Subcutaneous abdominal adipose tissue (tissue), 5 donors: ENCODE results near the gene PADI2.

Experiments
- H3K27ac ChIP-seq: one replicate; pipeline ENCODE4 v1.7.0; 2013; ENCODE audit warnings: low read depth, mild to moderate bottlenecking, inconsistent platforms, low read length, moderate library complexity
- H3K27me3 ChIP-seq, 5 donors: one replicate each; pipeline ENCODE4 v1.7.0; 2013; ENCODE audit warnings: low read length in 5 of 5, inconsistent platforms in 1 of 5; ENCODE audit not compliant: control insufficient read depth in 5 of 5, insufficient read depth in 4 of 5
- H3K36me3 ChIP-seq, 5 donors: one replicate each; pipeline ENCODE4 v1.7.0; 2013; ENCODE audit warnings: low read length in 5 of 5; ENCODE audit not compliant: control insufficient read depth in 5 of 5, insufficient read depth in 5 of 5
- H3K4me1 ChIP-seq, 5 donors: one replicate each; pipeline ENCODE4 v1.7.0; 2013; ENCODE audit warnings: low read length in 5 of 5, mild to moderate bottlenecking in 3 of 5, moderate library complexity in 1 of 5; ENCODE audit not compliant: control insufficient read depth in 5 of 5, insufficient read depth in 5 of 5
- H3K4me3 ChIP-seq, 5 donors: one replicate each; pipeline ENCODE4 v1.7.0; 2013; ENCODE audit warnings: low read length in 5 of 5, low read depth in 1 of 5
- H3K9ac ChIP-seq, 5 donors: one replicate each; pipeline ENCODE4 v1.7.0; 2013; ENCODE audit warnings: low read length in 5 of 5, mild to moderate bottlenecking in 4 of 5, moderate library complexity in 3 of 5
- H3K9me3 ChIP-seq, 5 donors: one replicate each; pipeline ENCODE4 v1.7.0; 2013; ENCODE audit warnings: low read length in 5 of 5; ENCODE audit not compliant: control insufficient read depth in 5 of 5
- donor health status: healthy.
- donor health status: healthy.
- donor health status: healthy.
- donor health status: healthy.
- donor health status: healthy.

Gene PADI2

GRCh38 chr1:17161137-17161740, 42.0 kb upstream of the PADI2 start:
- H3K9ac ChIP-seq = no peak overlapping the region
- H3K4me1 ChIP-seq = no peaks in the 10 kb centered on the region
- peaks cover 0 to 18% (median 11%) of the 10 kb centered on the region in 5 donors for H3K27me3 ChIP-seq
- no peaks in the 10 kb centered on the region for H3K36me3 ChIP-seq
- H3K27ac ChIP-seq = no peak overlapping the region
- H3K9me3 ChIP-seq = peaks cover 0 to 4% (median 2%) of the 10 kb centered on the region in 5 donors
- no peak overlapping the region for H3K4me3 ChIP-seq

GRCh38 chr1:17158961-17159360, 39.7 kb upstream of the PADI2 start:
- no peaks in the 10 kb centered on the region for H3K4me1 ChIP-seq
- H3K36me3 ChIP-seq = no peaks in the 10 kb centered on the region
- no peak overlapping the region for H3K9ac ChIP-seq
- H3K27me3 ChIP-seq = peaks cover 0 to 15% (median 6%) of the 10 kb centered on the region in 5 donors
- H3K9me3 ChIP-seq = peaks cover 6 to 24% (median 22%) of the 10 kb centered on the region in 5 donors
- H3K27ac ChIP-seq = no peak overlapping the region
- H3K4me3 ChIP-seq = no peak overlapping the region

- no peak overlapping the region for H3K4me3 ChIP-seq
- no peak overlapping the region for H3K27ac ChIP-seq
- H3K36me3 ChIP-seq = no peaks in the 10 kb centered on the region
- peaks cover 0 to 4% (median 2%) of the 10 kb centered on the region in 5 donors for H3K27me3 ChIP-seq
- H3K4me1 ChIP-seq = no peaks in the 10 kb centered on the region
- H3K9ac ChIP-seq = no peak overlapping the region
- peaks cover 6 to 33% (median 28%) of the 10 kb centered on the region in 5 donors for H3K9me3 ChIP-seq
Observed at GRCh38 chr1:17156108-17156507, 36.9 kb upstream of the PADI2 start.

DNA sequence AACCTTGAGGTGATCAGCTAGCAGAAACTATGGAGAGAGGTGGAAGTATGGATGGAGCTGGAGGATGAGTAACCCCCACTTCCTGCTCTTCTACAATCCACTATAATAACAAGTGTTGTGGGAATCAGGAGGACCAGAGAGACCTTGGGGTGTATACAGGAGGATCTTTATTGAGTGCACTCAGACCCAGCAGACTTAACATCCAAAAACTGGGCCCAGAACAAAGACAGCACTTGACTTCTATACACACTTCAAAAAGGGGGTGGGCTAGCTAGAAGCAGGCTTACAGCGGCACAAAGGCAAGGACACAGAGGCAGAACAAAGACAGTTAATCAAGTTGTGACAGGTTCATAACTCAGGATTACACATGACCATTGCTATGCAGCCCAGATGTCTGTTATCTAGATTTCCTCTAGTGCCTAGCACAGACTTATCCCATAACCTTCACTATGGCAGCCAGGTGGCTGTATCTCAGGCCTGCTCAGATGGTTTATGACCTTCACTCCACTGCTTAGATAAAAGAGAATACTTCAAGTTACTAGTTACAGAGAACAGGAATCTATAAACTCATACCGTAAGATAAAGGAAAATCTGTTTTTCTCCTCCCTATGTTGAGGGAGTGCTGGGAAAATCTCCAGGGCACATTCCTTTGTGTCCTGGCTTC, 36.1 kb upstream of the PADI2 start:
- Histone ChIP-seq H3K27me3 (peaks cover 0 to 4% (median 3%) of the 10 kb centered on the region in 5 donors), H3K27ac (no peak overlapping the region), H3K9me3 (peaks cover 6 to 33% (median 27%) of the 10 kb centered on the region in 5 donors), H3K4me3 (peak overlapping the region in 1 of 5 donors; percentile 31), H3K4me1 (no peaks in the 10 kb centered on the region), H3K36me3 (no peaks in the 10 kb centered on the region), H3K9ac (no peak overlapping the region)

GRCh38 chr1:17149771-17150170, 30.5 kb upstream of the PADI2 start:
- Histone ChIP-seq H3K9ac (no peak overlapping the region), H3K27ac (no peak overlapping the region), H3K36me3 (no peaks in the 10 kb centered on the region), H3K4me1 (peaks cover 0 to 4% (median 0%) of the 10 kb centered on the region in 5 donors), H3K27me3 (peaks cover 13 to 27% (median 19%) of the 10 kb centered on the region in 5 donors), H3K4me3 (no peak overlapping the region), H3K9me3 (peaks cover 4 to 18% (median 14%) of the 10 kb centered on the region in 5 donors)

- H3K36me3 ChIP-seq = no peaks in the 10 kb centered on the region
- H3K9ac ChIP-seq = no peak overlapping the region
- no peak overlapping the region for H3K27ac ChIP-seq
- peaks cover 0 to 11% (median 8%) of the 10 kb centered on the region in 5 donors for H3K9me3 ChIP-seq
- no peak overlapping the region for H3K4me3 ChIP-seq
- H3K4me1 ChIP-seq = peaks cover 0 to 4% (median 0%) of the 10 kb centered on the region in 5 donors
- H3K27me3 ChIP-seq = peaks cover 13 to 27% (median 19%) of the 10 kb centered on the region in 5 donors
Observed at GRCh38 chr1:17148950-17149608, 29.8 kb upstream of the PADI2 start.

DNA sequence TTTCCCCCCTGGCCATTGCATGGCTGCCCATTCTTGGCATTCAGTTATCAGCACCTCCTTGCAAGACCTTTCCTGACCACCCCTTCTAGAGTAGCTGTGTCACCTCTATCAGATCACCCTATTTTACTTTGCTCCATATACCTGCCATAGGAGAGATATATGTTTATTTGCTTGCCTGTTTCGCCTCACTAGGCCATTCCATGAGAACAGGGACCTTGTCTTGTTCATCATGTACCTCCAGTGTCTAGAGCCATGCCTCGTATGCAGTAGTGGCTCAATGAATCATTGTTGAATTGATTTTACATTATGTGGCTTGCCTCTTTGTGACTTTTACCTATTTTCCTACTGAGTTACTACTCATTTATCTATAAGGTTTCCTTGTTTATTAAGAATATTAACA, 26.4 kb upstream of the PADI2 start:
- Histone ChIP-seq H3K27ac (no peak overlapping the region), H3K4me3 (no peak overlapping the region), H3K9ac (no peak overlapping the region), H3K4me1 (peaks cover 0 to 4% (median 0%) of the 10 kb centered on the region in 5 donors), H3K27me3 (peaks cover 12 to 27% (median 17%) of the 10 kb centered on the region in 5 donors), H3K9me3 (no peaks in the 10 kb centered on the region), H3K36me3 (no peaks in the 10 kb centered on the region)

GRCh38 chr1:17143760-17144159, 24.5 kb upstream of the PADI2 start:
- Histone ChIP-seq H3K36me3 (no peaks in the 10 kb centered on the region), H3K9ac (no peak overlapping the region), H3K9me3 (no peaks in the 10 kb centered on the region), H3K27ac (no peak overlapping the region), H3K27me3 (peaks cover under 1 to 13% (median 2%) of the 10 kb centered on the region in 5 donors), H3K4me1 (no peaks in the 10 kb centered on the region), H3K4me3 (no peak overlapping the region)

- Histone ChIP-seq H3K27me3 (peaks cover 0 to 8% (median 4%) of the 10 kb centered on the region in 5 donors), H3K27ac (no peak overlapping the region), H3K9ac (no peak overlapping the region), H3K4me3 (no peak overlapping the region), H3K36me3 (no peaks in the 10 kb centered on the region), H3K9me3 (no peaks in the 10 kb centered on the region), H3K4me1 (no peaks in the 10 kb centered on the region)
Observed at GRCh38 chr1:17141441-17142197, 22.4 kb upstream of the PADI2 start.
